K562 (cell line): Measurements from ENCODE around the gene PRSS53. TPM values are rescaled to one million over a fixed set of nuclear protein-coding genes. Genes with fewer than 3 reads are reported as not detected.

ENCODE experiments used
- ARID1B ChIP-seq: fragments of 450-650 bp; IDR thresholded peaks from 2 replicates; pipeline ENCODE4 v1.6.1; 2016; ENCODE audit warnings: antibody characterized with exemption, mild to moderate bottlenecking, inconsistent platforms
- ATF7 ChIP-seq: fragments of 450-650 bp; IDR thresholded peaks from 2 replicates; pipeline ENCODE4 v1.7.1; 2014; ENCODE audit warnings: mild to moderate bottlenecking, moderate library complexity
- BHLHE40 ChIP-seq: IDR thresholded peaks from 2 replicates; pipeline ENCODE4 v1.6.1; 2011; ENCODE audit warnings: low read length, improper control_type of control experiment
- CC2D1A ChIP-seq: fragments of 450-650 bp; IDR thresholded peaks from 2 replicates; pipeline ENCODE4 v1.6.1; 2017; ENCODE audit warnings: mild to moderate bottlenecking
- CEBPB ChIP-seq: fragments of 450-650 bp; IDR thresholded peaks from 2 replicates; pipeline ENCODE4 v1.6.1; 2016; ENCODE audit warnings: missing genetic modification characterization, missing compliant biosample characterization
- CXXC5 ChIP-seq: fragments of 250-450 bp; sonication (Bioruptor Pico); IDR thresholded peaks from 2 replicates; pipeline ENCODE4 v1.8.0; 2022; ENCODE audit warnings: inconsistent platforms, mild to moderate bottlenecking, moderate library complexity
- DPF2 ChIP-seq: fragments of 450-650 bp; IDR thresholded peaks from 2 replicates; pipeline ENCODE4 v1.6.1; 2016
- ELF2 ChIP-seq: fragments of 250-450 bp; sonication (Bioruptor Pico); IDR thresholded peaks from 2 replicates; pipeline ENCODE4 v1.5.0; 2021; ENCODE audit warnings: mild to moderate bottlenecking
- FOSL1 ChIP-seq: fragments of 200-800 bp; sonication (Bioruptor generic); conservative IDR thresholded peaks from 2 replicates; pipeline ENCODE4 v1.6.1; 2016; ENCODE audit warnings: missing genetic modification characterization, missing compliant biosample characterization
- FOXA1 ChIP-seq: fragments of 450-650 bp; IDR thresholded peaks from 2 replicates; pipeline ENCODE4 v1.6.1; 2016; ENCODE audit warnings: mild to moderate bottlenecking, borderline replicate concordance
- FOXK2 ChIP-seq, 2 experiments: fragments of 450-650 bp; IDR thresholded peaks in 1 of 2; conservative IDR thresholded peaks in 1 of 2; 2 replicates each; pipeline ENCODE4 v1.6.1; 2016; ENCODE audit warnings: low read depth in 2 of 2, mild to moderate bottlenecking in 1 of 2
- LCOR ChIP-seq: sonication (generic); formaldehyde crosslinking; IDR thresholded peaks from 2 replicates; pipeline ENCODE4 v1.8.0; 2022; ENCODE audit warnings: mild to moderate bottlenecking, missing genetic modification reagents
- NFE2 ChIP-seq: IDR thresholded peaks from 2 replicates; pipeline ENCODE4 v1.6.1; 2014; ENCODE audit warnings: antibody characterized with exemption, low read depth
- NFIC ChIP-seq: fragments of 450-650 bp; IDR thresholded peaks from 2 replicates; pipeline ENCODE4 v1.6.1; 2017; ENCODE audit warnings: mild to moderate bottlenecking, inconsistent platforms
- RBBP5 ChIP-seq: fragments of 200-600 bp; sonication (generic); IDR thresholded peaks from 2 replicates; pipeline ENCODE4 v1.6.1; 2012; ENCODE audit warnings: borderline replicate concordance, mild to moderate bottlenecking, low read length, control low read depth, inconsistent platforms; ENCODE audit not compliant: insufficient read depth, poor library complexity, severe bottlenecking
- SOX6 ChIP-seq: fragments of 450-650 bp; IDR thresholded peaks from 2 replicates; pipeline ENCODE4 v1.6.1; 2014; ENCODE audit warnings: mild to moderate bottlenecking
- VEZF1 ChIP-seq: fragments of 200-800 bp; sonication (Bioruptor generic); IDR thresholded peaks from 2 replicates; pipeline ENCODE4 v1.6.1; 2017; ENCODE audit warnings: missing genetic modification characterization, missing compliant biosample characterization
- ZFP1 ChIP-seq: fragments of 450-650 bp; formaldehyde crosslinking; IDR thresholded peaks from 2 replicates; pipeline ENCODE4 v1.4.0; 2020; ENCODE audit warnings: mild to moderate bottlenecking, mixed read lengths
- ZNF143 ChIP-seq: sonication (generic); formaldehyde crosslinking; IDR thresholded peaks from 2 replicates; pipeline ENCODE4 v1.9.0; 2022; ENCODE audit warnings: mild to moderate bottlenecking, missing genetic modification reagents
- ZNF316 ChIP-seq: fragments of 450-650 bp; IDR thresholded peaks from 2 replicates; pipeline ENCODE4 v1.6.1; 2016
- ZNF592 ChIP-seq: fragments of 450-650 bp; IDR thresholded peaks from 2 replicates; pipeline ENCODE4 v1.6.1; 2017; ENCODE audit warnings: antibody characterized with exemption, mild to moderate bottlenecking
- polyA plus RNA-seq, 8 experiments: library from polyadenylated mRNA; depleted of rRNA in 4 of 8; stranded (reverse) in 5 of 8; unstranded in 3 of 8; fragments of >200 nt; fragmentation: Nextera tagmentation in 2 of 8; fragmentation: Illumina TruSeq in 1 of 8; extraction: Ambion mirVana in 2 of 8; extraction: Trizol in 1 of 8; gene quantifications; 2 replicates each; pipeline versions ENCODE4 v1.2.1 to v1.2.3, GENCODE V29; 2011 to 2014; ENCODE audit warnings: inconsistent platforms in 1 of 8, missing spikeins in 1 of 8
- total RNA-seq, 7 experiments: library from RNA; depleted of rRNA in 6 of 7; stranded (reverse); fragments of >200 nt in 6 of 7; fragmentation: Illumina TruSeq in 2 of 7; extraction: Trizol in 2 of 7; gene quantifications; 2 replicates each; pipeline versions ENCODE4 v1.2.1 to v1.2.3, GENCODE V29; 2011 to 2021; ENCODE audit warnings: low replicate concordance in 1 of 7
- TF ChIP-seq, protein P1 (sequence below), 2 experiments: fragments of 450-650 bp in 1 of 2; sonication (generic) in 1 of 2; formaldehyde crosslinking in 1 of 2; IDR thresholded peaks in 1 of 2; conservative IDR thresholded peaks in 1 of 2; 2 replicates each; pipeline versions ENCODE4 v1.6.1 to v1.8.1; 2016 to 2023; ENCODE audit warnings: mild to moderate bottlenecking in 2 of 2, moderate library complexity in 2 of 2, inconsistent platforms in 1 of 2, missing genetic modification reagents in 1 of 2
- TF ChIP-seq, protein P2 (sequence below): fragments of 450-650 bp; IDR thresholded peaks from 2 replicates; pipeline ENCODE4 v1.6.1; 2016; ENCODE audit warnings: low read depth, mild to moderate bottlenecking, moderate library complexity

Gene PRSS53
- total and polyA plus RNA-seq, 9 of the 15 experiments (the other 6 are each of a cell fraction or from before 2014, with no cell fraction given): 0.40 to 1.9 (median 0.78) TPM; not detected in 2

GRCh38 chr16:31099860-31100638, 11.3 kb upstream of the PRSS53 start (continued):
- no peak for TF ChIP-seq BHLHE40
- TF ChIP-seq NFE2: peak; percentile 57; the same call in 1 of the 2 replicates
- no peak for TF ChIP-seq RBBP5
- TF ChIP-seq FOXK2 (conservative IDR thresholded peaks at IDR 0.05 in 1 of 2, IDR thresholded peaks at IDR 0.05 in 1 of 2; ENCODE audit: low read depth in 2 of 2): peak; percentile 21 to 55; a peak in 2 of 4 replicates
- TF ChIP-seq ZNF143 (CRISPR knock-in tag): no peak
- TF ChIP-seq, protein P1, sequence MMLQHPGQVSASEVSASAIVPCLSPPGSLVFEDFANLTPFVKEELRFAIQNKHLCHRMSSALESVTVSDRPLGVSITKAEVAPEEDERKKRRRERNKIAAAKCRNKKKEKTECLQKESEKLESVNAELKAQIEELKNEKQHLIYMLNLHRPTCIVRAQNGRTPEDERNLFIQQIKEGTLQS (IDR thresholded peaks at IDR 0.05): peak; percentile 35; the same call in 1 of the 2 replicates
- TF ChIP-seq, protein P1 (CRISPR knock-in tag; conservative IDR thresholded peaks at IDR 0.05): no peak
- TF ChIP-seq, protein P2, sequence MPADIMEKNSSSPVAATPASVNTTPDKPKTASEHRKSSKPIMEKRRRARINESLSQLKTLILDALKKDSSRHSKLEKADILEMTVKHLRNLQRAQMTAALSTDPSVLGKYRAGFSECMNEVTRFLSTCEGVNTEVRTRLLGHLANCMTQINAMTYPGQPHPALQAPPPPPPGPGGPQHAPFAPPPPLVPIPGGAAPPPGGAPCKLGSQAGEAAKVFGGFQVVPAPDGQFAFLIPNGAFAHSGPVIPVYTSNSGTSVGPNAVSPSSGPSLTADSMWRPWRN: no peak
- TF ChIP-seq CC2D1A: no peak
- TF ChIP-seq FOXA1: peak; percentile 83
- no peak for TF ChIP-seq ZFP1 (CRISPR knock-in tag)
- TF ChIP-seq ZNF592: peak; percentile 85
- TF ChIP-seq FOSL1 (tag): 0 out of 2 replicates have a peak, but pooled peaks have one; percentile 17
- TF ChIP-seq ARID1B: peak; percentile 60
- TF ChIP-seq CXXC5 (CRISPR knock-in tag): no peak
- no peak for TF ChIP-seq CEBPB (tag)
- no peak for TF ChIP-seq LCOR
- TF ChIP-seq ATF7: no peak
- TF ChIP-seq SOX6: peak; percentile 56
- no peak for TF ChIP-seq VEZF1
- peak; percentile 28; the same call in 1 of the 2 replicates for TF ChIP-seq ZNF316
- no peak for TF ChIP-seq ELF2
- peak; percentile 54 for TF ChIP-seq DPF2
- peak; percentile 95 for TF ChIP-seq NFIC
